Measurements from ENCODE around the gene CPTP.

Gene CPTP

DNA sequence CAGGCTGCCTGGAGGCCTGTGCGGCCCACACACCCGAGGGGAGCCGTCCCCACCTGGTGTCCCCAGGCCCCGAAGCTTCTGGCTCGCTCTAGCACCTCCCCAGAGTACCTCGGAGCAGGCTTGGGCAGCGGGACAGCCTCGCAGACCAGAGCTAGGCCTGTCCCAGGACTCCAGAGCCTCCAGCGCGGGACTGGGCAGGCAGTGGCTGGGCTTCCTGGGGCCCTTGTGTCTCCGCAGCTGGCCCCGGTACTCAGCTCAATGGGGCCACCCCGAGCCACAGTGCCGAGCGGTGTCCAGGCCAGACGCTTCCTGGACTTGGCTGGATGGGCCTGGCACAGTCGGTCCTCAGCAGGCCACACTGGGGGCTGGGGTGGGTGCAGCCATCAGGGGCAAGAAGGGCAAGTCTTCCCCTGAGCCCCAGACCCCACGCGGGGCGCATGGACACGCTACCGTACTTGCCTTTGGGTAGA lies 39.5 kb upstream of the CPTP start:
- Histone ChIP-seq H3K36me3 (no peaks in the 10 kb centered on the region), H3K27me3 (ENCODE audit: insufficient read depth, low read depth, severe bottlenecking) (no peaks in the 10 kb centered on the region), H3K27ac (peak overlapping the region; percentile 5; the same call in 1 of the 2 replicates), H3K4me3 (ENCODE audit: low read depth, low read length) (no peak overlapping the region), H3K9me3 (ENCODE audit: severe bottlenecking) (no peaks in the 10 kb centered on the region)
- TF ChIP-seq, protein P1, sequence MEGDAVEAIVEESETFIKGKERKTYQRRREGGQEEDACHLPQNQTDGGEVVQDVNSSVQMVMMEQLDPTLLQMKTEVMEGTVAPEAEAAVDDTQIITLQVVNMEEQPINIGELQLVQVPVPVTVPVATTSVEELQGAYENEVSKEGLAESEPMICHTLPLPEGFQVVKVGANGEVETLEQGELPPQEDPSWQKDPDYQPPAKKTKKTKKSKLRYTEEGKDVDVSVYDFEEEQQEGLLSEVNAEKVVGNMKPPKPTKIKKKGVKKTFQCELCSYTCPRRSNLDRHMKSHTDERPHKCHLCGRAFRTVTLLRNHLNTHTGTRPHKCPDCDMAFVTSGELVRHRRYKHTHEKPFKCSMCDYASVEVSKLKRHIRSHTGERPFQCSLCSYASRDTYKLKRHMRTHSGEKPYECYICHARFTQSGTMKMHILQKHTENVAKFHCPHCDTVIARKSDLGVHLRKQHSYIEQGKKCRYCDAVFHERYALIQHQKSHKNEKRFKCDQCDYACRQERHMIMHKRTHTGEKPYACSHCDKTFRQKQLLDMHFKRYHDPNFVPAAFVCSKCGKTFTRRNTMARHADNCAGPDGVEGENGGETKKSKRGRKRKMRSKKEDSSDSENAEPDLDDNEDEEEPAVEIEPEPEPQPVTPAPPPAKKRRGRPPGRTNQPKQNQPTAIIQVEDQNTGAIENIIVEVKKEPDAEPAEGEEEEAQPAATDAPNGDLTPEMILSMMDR (IDR thresholded peaks at IDR 0.05; ENCODE audit: low read depth, low read length): no peak
- no peak for DNase-seq

DNA sequence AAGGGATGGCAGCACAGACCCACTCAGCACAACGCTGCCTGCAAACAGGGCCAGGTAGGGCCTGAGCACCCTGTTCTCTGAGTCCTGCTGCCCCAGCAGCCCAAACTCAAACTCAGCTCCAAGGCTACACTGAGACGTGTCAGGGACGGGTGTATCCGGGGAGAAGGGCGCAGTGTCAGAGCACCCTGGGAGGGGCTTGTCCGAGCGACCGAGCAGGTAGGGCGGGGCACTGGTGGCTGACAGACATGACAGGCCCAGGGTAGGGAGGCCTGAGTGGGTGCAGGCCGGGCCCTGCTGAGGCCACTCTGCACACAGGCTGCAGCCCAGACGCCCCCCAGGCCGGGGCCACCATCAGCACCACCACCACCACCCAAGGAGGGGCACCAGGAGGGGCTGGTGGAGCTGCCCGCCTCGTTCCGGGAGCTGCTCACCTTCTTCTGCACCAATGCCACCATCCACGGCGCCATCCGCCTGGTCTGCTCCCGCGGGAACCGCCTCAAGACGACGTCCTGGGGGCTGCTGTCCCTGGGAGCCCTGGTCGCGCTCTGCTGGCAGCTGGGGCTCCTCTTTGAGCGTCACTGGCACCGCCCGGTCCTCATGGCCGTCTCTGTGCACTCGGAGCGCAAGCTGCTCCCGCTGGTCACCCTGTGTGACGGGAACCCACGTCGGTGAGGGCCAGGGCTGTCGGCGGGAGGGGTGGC lies 38.8 kb upstream of the CPTP start:
- H3K36me3 ChIP-seq: no peaks in the 10 kb centered on the region
- peak; percentile 7 for DNase-seq
- H3K27me3 ChIP-seq (ENCODE audit: insufficient read depth, low read depth, severe bottlenecking): no peaks in the 10 kb centered on the region
- TF ChIP-seq, protein P1 (IDR thresholded peaks at IDR 0.05; ENCODE audit: low read depth, low read length): no peak
- no peak overlapping the region for H3K4me3 ChIP-seq (ENCODE audit: low read depth, low read length)
- H3K9me3 ChIP-seq (ENCODE audit: severe bottlenecking): no peaks in the 10 kb centered on the region
- peak overlapping the region; percentile 5; the same call in 1 of the 2 replicates for H3K27ac ChIP-seq

DNA sequence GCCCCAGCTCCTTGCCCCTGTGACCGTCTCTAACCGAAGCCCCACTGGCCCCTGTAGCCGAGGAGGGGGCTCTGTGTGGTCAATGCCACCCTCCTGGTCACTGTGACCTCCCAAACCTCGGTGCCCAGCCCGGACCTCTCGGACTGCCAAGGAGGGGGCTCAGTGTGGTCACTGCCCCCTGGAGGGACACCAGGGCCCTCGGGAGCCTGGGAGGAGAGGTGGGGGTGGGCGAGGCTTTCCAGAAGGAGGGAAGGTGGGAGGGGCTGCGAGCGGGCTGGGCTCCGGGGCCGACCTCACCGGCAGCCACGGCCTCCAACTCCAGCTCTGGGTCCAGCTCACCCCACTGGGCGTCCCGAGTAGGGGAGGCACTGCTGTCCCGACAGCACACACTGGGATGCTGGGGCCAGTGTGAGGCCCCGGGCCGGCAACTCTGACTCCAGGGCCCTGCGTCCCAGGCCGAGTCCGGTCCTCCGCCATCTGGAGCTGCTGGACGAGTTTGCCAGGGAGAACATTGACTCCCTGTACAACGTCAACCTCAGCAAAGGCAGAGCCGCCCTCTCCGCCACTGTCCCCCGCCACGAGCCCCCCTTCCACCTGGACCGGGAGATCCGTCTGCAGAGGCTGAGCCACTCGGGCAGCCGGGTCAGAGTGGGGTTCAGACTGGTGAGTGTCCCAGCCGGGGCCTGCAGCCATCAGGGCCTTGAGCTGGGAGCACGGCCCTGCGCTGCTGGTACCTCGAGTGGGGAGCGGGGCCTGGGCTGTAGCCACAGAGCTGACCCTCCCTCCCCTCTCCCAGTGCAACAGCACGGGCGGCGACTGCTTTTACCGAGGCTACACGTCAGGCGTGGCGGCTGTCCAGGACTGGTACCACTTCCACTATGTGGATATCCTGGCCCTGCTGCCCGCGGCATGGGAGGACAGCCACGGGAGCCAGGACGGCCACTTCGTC lies 38.0 kb upstream of the CPTP start:
- peak; percentile 9 for DNase-seq
- Histone ChIP-seq H3K9me3 (ENCODE audit: severe bottlenecking) (no peaks in the 10 kb centered on the region), H3K4me3 (ENCODE audit: low read depth, low read length) (no peak overlapping the region), H3K36me3 (no peaks in the 10 kb centered on the region), H3K27me3 (ENCODE audit: insufficient read depth, low read depth, severe bottlenecking) (no peaks in the 10 kb centered on the region), H3K27ac (no peak overlapping the region)
- TF ChIP-seq, protein P1 (IDR thresholded peaks at IDR 0.05; ENCODE audit: low read depth, low read length): no peak

DNA sequence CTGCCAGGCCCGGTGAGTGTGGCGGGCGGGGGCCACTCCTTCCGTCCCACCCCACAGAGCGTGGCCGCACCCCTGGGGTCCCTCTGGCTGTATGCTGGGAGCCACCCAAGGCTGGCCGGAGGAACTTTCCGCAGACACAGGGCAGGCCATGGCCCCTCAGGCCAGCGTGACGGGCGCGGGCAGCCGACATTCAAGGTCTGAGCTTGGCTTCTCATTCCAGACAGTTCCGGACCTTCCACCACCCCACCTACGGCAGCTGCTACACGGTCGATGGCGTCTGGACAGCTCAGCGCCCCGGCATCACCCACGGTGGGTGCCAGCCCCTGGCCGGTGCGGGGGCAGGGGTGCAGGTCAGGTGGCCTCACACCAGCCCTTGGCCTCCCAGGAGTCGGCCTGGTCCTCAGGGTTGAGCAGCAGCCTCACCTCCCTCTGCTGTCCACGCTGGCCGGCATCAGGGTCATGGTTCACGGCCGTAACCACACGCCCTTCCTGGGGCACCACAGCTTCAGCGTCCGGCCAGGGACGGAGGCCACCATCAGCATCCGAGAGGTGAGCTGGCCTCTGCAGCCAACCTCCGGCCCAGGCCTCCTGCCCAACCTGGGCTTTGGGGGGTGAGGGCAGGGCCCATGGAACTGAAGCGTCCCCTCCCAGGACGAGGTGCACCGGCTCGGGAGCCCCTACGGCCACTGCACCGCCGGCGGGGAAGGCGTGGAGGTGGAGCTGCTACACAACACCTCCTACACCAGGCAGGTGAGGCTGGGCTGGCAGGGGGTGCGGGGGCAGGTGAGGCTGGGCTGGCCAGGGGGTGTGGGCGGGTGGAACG lies 37.1 kb upstream of the CPTP start:
- H3K27me3 ChIP-seq (ENCODE audit: insufficient read depth, low read depth, severe bottlenecking): no peaks in the 10 kb centered on the region
- DNase-seq: peak; percentile 8
- 0 out of 2 replicates have a peak, but pooled peaks cover 5% of the 10 kb centered on the region for H3K36me3 ChIP-seq
- H3K27ac ChIP-seq: no peak overlapping the region
- no peak overlapping the region for H3K4me3 ChIP-seq (ENCODE audit: low read depth, low read length)
- TF ChIP-seq, protein P1 (IDR thresholded peaks at IDR 0.05; ENCODE audit: low read depth, low read length): no peak
- H3K9me3 ChIP-seq (ENCODE audit: severe bottlenecking): no peaks in the 10 kb centered on the region

DNA sequence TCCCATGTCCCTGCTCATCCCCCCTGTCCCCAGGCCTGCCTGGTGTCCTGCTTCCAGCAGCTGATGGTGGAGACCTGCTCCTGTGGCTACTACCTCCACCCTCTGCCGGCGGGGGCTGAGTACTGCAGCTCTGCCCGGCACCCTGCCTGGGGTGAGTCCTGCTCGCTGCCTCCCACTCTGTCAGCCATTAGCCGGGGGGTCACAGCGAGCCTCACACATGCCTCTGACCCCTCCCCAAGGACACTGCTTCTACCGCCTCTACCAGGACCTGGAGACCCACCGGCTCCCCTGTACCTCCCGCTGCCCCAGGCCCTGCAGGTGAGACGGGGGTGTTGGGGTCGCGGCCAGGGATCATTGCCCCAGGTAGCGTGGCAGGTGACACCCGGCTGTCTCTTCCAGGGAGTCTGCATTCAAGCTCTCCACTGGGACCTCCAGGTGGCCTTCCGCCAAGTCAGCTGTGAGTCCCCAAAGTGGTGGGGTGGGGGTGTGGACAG lies 34.3 kb upstream of the CPTP start:
- peaks cover 28% of the 10 kb centered on the region for H3K36me3 ChIP-seq
- no peaks in the 10 kb centered on the region for H3K9me3 ChIP-seq (ENCODE audit: severe bottlenecking)
- no peak overlapping the region for H3K27ac ChIP-seq
- DNase-seq: peak; percentile 87
- no peak overlapping the region for H3K4me3 ChIP-seq (ENCODE audit: low read depth, low read length)
- TF ChIP-seq, protein P1 (IDR thresholded peaks at IDR 0.05; ENCODE audit: low read depth, low read length): peak; percentile 72
- no peaks in the 10 kb centered on the region for H3K27me3 ChIP-seq (ENCODE audit: insufficient read depth, low read depth, severe bottlenecking)
